Stimulated activated CD4-positive, alpha-beta T cell treated with anti-CD3 and anti-CD28 coated beads, Interleukin-4, amount 100 ng/mL, for 24 hours (primary cell): ENCODE measurements around the gene GABRB1.
"Not testable (repeated sequence)": the region's sequence is repeated elsewhere in the genome, so short reads cannot be mapped to it uniquely, and the experiment has no call there.

Experiments used
- DNase-seq: peaks from one replicate; pipeline ENCODE4 v3.0.0-alpha.2; 2020

GABRB1 gene

GRCh38 chr4:47330866-47331265 lies 299.5 kb downstream of the GABRB1 start:
- DNase-seq, result no peak

GRCh38 chr4:47334652-47335051 lies 303.3 kb downstream of the GABRB1 start:
- no peak for DNase-seq

- no peak for DNase-seq
Measured at GRCh38 chr4:47337893-47338292, 306.5 kb downstream of the GABRB1 start.

GRCh38 chr4:47340914-47341313 lies 309.5 kb downstream of the GABRB1 start:
- no peak for DNase-seq

GRCh38 chr4:47342796-47343195 lies 311.4 kb downstream of the GABRB1 start:
- no peak for DNase-seq

GRCh38 chr4:47349326-47349725 lies 318.0 kb downstream of the GABRB1 start:
- DNase-seq, result no peak

GRCh38 chr4:47355568-47355967 lies 324.2 kb downstream of the GABRB1 start:
- DNase-seq, result no peak

- DNase-seq, result no peak
Measured at GRCh38 chr4:47359891-47360290, 328.5 kb downstream of the GABRB1 start.

- no peak for DNase-seq
Measured at GRCh38 chr4:47367761-47368160, 336.4 kb downstream of the GABRB1 start.

- no peak for DNase-seq
Measured at GRCh38 chr4:47368211-47368610, 336.8 kb downstream of the GABRB1 start.

- DNase-seq, result no peak
Measured at GRCh38 chr4:47372561-47372960, 341.2 kb downstream of the GABRB1 start.

GRCh38 chr4:47373174-47373573 lies 341.8 kb downstream of the GABRB1 start:
- no peak for DNase-seq

GRCh38 chr4:47373709-47374108 lies 342.3 kb downstream of the GABRB1 start:
- no peak for DNase-seq

- DNase-seq, result no peak
Measured at GRCh38 chr4:47374477-47374876, 343.1 kb downstream of the GABRB1 start.

GRCh38 chr4:47378021-47378530 lies 346.7 kb downstream of the GABRB1 start:
- DNase-seq, result not testable (repeated sequence)

- no peak for DNase-seq
Measured at GRCh38 chr4:47381172-47381571, 349.8 kb downstream of the GABRB1 start.

- DNase-seq, result no peak
Measured at GRCh38 chr4:47382846-47383360, 351.5 kb downstream of the GABRB1 start.

- no peak for DNase-seq
Measured at GRCh38 chr4:47383829-47384427, 352.6 kb downstream of the GABRB1 start.

- DNase-seq, result no peak
Measured at GRCh38 chr4:47386146-47386545, 354.8 kb downstream of the GABRB1 start.

GRCh38 chr4:47386561-47387235 lies 355.3 kb downstream of the GABRB1 start:
- no peak for DNase-seq

- DNase-seq, result no peak
Measured at GRCh38 chr4:47390428-47391125, 359.2 kb downstream of the GABRB1 start.

- no peak for DNase-seq
Measured at GRCh38 chr4:47391256-47391655, 359.9 kb downstream of the GABRB1 start.

GRCh38 chr4:47406408-47406807 lies 375.0 kb downstream of the GABRB1 start:
- no peak for DNase-seq

GRCh38 chr4:47410271-47410670 lies 378.9 kb downstream of the GABRB1 start:
- no peak for DNase-seq
